ENCODE results near the gene CALD1.

Gene CALD1

DNA sequence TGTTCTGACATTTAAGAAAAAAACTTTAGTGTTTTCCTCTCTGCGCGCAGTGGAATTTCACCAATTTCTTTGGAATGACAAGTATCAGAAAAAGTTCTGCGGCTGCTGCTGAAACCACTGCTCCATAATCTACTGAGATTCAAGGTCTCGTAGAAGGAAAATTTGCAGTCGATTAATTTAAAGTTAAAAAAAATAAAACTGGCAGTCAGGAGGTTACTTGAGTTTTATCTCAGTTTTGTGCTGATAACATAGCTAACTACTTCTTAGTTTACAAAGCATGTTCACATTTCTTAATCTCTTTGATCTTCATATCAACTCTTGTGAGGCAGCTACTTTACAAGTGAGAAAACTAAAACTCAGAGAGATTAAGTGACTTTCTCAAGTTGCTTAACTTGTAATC is 18.2 kb upstream of the CALD1 start:
- DNase-seq (ENCODE audit: low spot score), result no peak

DNA sequence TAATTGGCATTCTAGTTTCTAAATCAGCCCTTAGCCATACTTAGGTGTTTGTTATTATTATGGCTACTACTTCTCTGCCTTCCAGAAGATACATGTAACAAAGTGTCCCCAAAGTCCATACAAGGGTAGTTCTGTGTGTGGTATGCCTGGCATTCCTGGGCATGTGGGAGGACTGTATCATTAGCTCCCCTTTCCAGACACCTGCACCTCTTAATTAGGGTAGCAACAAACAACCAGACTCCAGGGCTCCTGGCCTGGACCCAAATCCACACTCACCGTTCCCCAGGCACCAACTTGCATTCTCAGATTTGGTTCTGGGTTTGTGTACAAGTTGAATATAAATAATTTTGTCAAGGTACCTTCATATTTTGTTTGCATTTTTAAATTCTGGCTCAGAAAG is 15.5 kb upstream of the CALD1 start:
- DNase-seq (ENCODE audit: low spot score), result no peak

DNA sequence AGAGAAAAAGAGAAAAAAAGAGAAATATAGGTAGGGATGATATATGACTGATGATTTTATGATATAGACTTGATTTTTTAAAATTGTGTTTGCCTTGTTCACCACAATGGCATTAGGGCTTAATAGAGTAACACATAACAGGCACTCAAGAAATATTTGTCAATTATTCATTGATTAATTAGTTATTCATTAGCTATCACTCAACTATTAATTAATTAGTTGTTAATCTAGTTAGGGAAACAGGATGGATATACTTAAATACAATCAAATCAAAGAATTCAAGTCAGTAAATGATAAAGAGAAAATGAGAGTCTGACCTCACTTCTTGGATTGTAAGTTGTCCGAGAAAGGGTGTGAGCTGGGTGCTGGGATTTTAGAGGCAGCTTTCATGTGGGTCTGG is 15.1 kb upstream of the CALD1 start:
- no peak for DNase-seq (ENCODE audit: low spot score)

DNA sequence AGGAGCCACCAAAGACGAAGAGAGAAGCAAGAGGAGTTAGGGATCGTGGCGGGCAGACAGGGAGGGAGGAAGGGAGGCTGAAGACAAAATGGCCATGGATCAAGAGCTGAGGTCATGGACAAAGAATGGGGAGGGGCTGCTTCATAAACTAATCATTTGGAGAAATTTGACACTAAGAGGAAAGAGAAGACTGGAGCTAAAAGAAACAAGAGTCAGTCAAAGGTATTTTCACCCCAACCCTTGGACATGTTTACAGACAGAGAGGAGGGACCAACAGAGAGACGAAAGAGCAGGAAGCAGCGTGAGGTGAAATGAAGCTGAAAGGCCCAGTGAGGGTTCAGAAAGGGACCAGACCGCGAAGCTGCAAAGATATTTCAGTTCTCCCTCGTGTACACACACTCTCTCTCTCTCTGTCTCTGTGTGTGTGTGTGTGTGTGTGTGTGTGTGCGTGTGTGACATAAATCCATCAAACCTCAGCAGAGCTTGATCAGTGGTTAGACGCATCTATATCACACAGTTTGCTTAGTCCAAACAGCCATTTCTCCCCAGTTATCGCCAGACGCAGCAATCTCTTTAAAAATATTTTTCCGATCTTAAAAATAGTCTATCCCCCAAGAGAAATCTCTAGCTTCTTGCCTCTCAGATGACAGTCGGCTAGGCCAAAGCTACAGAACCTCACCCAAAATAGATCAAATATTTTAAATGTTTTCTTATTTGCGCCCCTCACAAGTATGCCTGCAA is 12.5 kb upstream of the CALD1 start:
- DNase-seq (ENCODE audit: low spot score), result no peak

DNA sequence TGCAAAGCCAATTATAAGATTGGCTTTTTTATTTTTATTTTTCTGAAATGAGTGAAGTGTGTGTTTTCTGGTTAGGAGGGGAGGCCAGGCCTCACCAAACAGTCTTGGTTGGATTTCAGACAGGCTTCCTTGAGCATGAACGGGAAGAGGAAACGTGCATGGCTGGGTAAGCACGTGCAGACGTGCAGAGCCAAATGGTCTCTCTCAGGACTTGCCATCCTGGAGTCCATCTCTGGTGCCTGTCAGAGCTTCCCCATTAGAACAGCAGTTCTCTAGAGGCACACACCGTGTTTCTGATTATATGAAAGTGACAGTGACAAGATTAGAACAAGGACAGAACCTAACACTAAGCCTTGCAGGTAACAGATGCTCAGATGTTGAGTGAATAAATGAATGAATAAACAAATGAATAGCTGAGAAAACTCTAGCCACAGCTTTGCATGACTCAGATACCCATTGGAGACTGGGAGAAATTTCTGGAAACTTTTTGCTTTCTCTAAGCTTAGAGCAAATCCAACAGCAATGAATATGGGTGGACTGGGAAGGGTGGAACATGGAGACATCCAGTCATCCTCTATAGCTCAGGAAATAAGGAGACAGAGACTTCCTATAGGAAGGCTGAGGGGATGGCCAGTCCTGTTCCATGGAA is 11.8 kb upstream of the CALD1 start:
- DNase-seq (ENCODE audit: low spot score), result no peak

DNA sequence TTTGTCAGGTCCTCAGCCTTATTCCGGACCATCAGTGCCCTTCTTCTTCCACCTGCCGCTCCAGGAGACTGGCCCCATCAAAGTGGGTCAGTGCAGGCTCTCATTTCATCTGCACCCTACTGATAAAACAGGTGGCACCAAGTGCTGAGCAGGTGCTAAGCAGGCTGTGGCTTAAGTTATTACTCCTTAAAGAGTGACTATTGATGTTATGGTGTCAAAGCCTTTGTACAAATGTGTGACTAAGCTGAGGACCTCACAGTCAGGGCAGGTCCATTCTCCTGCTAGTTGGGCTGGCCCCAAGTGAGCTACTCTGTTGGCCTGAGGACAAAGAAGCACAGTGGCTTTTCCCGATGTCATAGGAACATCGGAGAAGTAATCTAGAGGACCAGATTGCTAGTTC is 11.2 kb upstream of the CALD1 start:
- DNase-seq (ENCODE audit: low spot score), result no peak

DNA sequence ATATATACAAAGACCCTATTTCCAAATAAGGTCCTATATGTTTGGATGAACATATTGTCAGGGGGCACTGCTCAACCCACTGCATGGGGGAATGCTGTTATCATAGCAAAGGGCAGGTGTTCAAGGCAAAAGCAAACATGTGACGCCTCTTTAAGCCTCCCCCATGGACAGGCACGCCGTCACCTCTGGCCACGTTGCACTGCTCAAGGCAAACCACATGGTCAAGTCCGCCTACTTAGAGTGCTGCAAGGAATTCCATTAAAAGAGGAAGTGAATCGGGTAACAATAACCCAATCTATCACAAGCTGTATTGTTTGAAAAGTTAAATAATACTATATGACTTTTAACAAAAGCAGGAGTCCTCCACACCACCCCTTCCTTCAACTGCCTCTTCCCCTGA is 8.8 kb upstream of the CALD1 start:
- no peak for DNase-seq (ENCODE audit: low spot score)

DNA sequence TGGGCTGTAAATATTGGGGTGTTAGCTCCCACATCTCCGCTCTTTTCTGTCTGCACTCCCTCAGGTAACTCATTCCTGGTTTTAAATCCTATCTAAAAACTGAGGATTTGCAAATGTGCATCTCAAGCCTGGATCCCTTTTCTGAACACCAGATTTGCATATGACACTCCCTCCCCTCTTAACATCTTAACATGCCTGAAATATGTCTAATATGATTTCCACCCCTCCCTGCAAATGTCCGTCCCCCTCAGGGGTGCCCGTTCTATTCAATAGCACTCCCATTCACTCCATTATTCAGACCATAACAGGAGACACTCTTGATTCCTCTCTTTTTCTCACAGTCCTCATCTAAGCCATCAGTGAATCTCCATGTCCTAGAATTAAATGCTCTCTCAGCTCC is 8.3 kb upstream of the CALD1 start:
- no peak for DNase-seq (ENCODE audit: low spot score)

DNA sequence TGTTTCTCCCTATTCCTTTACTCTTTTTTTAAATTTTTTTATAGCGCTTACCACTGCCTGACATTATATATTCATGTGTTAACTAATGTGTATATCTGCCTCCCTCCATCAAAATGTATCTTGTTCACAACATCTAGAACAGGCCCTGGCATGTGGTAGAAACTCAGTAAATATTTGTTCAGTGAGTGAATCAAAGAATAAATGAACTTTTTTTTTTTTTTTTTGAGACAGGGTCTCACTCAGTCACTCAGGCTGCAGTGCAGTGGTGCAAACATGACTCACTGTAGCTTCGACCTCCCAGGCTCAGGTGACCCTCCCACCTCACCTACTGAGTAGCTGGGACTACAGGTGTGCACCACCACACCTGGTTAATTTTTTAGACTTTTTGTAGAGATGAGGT is 7.5 kb upstream of the CALD1 start:
- no peak for DNase-seq (ENCODE audit: low spot score)

DNA sequence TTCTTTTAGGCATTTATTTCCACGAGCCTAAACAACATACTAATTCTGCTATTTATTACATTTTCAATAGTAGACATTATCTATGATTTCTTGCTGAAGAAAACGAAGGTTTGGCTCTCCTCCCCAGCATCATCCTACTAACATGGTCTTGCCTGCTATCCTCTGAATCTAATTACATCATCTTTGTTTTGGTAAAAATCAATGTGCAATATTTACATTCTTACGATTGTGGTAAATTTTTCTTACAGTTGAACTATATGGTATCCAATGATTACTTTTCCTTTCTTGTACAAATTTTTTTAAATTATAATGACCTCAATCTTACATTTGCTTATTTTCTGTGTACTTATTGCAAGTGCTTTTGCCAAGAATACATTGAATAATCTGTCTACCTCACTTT is 7.0 kb upstream of the CALD1 start:
- no peak for DNase-seq (ENCODE audit: low spot score)

DNA sequence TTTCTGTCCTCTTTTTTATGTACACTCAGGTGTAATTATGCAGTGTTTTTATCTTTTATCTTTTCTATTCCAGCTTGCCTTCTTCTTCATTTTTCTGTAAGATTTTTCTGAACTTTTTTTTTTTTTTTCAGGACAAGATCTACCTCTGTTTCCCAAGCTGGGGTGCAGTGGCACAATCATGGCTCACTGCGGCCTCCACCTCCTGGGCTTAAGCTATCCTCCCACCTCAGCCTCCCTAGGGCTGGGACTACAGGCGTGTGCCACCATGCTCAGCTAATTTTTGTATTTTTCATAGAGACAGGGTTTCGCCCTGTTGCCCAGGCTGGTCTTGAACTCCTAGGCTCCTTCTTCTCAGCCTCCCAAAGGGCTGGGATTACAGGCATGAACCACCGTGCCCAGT is 6.3 kb upstream of the CALD1 start:
- no peak for DNase-seq (ENCODE audit: low spot score)

DNA sequence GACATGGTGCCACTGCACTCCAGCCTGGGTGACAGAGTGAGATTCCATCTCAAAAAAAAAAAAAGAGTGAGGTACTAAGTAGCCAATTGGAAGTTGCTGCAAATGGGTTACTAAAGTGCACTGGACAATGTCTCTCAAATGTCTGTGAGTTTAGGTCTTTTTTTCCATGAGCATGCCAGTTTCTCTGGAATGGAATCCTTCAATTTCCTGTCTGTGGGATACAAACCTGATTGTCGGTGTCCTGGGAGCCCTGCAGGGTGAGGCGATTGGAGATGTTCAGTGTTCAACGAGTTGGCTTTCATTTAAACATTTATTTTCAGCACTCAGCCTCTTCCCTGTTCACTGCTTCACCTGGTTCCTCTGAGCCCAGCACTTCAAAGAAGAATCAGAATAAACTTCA is 5.3 kb upstream of the CALD1 start:
- DNase-seq (ENCODE audit: low spot score), result no peak

DNA sequence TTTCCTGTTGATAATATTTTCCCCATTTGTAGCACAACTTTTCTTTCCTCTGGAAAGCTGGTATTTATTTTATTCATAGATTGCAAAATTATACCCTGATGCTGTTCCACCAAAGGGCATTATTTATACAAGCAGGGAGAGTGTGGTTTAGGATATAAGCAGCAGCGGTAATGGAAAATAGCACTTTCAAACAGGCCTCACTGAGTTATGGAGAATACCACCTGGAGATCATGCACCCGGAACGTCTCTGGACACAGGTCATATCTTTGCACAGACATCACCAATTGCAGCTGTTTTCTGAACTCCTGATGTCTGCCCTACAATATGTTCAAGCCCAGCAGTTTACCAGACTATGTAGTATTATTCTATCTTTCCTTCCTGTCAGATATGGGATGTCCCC is 2.0 kb upstream of the CALD1 start:
- DNase-seq (ENCODE audit: low spot score), result no peak

DNA sequence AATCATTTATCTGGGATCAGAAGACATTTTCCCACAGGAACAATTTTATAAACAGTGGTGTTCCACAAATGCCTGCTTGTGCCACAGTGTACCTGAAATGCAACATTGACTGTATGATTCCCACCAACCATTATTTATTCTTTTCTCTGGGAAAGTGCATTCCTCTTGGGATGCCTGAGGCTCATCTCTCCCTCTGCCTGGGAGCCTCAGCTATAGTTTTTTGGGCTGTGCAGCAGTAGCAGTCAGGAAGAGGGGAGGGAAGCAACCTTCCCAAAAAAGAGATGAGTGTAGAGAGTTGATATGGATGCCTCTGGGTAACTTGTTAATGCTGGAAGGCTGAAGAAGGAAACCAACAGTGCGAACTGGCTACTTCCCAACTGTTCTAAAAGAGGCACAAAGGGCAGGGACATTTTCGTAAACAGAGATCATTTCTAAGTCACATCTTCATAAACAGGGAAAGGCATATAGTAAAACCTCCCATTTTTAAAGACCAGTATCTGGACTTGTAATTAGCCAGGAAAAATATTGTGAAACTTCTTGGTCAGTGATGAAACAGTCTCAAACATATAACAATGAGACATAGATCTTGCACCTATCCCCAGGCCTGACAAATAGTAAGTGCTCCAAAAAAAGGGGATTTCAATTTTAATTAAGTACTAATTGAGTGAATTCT is 1.4 kb upstream of the CALD1 start:
- no peak for DNase-seq (ENCODE audit: low spot score)

DNA sequence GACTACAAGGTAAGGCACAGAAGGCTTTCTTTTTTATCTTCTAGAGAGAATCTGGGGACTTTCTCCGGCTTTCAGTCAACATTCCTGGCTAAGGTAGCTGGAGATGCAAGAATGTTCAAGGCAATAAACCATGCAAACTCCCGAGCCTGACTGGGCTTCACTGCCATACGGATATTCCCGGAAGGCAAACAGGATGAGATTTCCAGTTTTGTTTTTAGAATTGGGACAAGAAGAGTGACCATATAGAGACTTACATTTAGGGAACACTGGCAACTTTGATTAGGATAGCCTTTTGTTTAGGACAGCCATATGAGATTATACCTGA is 269 bp downstream of the CALD1 start:
- no peak for DNase-seq (ENCODE audit: low spot score)

DNA sequence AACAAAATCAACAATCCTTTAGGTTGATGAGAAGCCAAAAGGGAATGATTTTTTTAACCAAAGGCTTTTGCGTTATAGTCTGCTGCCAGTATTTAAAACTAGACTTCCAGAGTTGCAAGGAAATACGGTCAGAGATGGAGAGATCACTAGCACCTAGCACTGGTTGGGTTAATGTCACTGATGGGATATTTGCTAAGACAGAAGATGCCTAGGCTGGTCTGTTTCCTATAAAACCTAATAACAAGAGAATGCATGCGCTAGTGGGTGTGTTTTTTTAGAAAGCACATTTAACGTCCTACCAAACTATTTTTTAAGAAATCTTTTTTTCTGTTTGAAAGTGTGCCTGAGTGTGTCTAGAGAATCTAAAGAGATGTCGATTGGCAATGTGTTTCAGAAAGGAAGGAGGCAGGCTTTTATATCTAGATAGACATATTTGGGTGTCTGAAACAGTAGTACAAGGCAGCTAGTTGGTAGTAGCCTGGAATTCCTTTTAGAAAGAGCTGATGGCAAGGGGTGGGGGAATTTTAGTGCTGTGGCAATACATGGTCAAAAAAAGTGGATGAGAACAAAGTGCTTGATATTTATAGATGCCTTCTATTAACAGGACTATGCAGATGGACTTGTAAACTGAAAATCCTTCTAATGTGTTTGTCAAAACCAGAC is 863 bp downstream of the CALD1 start:
- DNase-seq (ENCODE audit: low spot score), result no peak

DNA sequence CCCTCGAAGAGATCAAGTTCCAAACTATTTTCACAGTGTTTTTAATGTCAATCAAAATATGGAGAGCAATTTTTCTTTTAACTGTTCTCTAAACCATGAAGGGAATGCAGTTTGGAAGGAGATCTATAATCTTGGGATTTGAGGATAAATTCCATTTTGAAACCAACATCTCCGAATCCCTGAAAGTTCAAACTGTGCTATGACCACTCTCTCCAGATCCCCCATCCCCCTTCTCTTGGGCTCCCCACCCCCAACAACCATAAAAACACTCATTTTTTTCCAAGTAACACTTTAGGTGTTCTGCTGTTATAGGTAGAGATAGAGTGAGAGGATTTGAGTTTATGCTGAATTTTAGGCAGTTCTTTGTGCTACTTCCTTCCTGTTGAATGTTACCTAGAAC is 1.7 kb downstream of the CALD1 start:
- no peak for DNase-seq (ENCODE audit: low spot score)

DNA sequence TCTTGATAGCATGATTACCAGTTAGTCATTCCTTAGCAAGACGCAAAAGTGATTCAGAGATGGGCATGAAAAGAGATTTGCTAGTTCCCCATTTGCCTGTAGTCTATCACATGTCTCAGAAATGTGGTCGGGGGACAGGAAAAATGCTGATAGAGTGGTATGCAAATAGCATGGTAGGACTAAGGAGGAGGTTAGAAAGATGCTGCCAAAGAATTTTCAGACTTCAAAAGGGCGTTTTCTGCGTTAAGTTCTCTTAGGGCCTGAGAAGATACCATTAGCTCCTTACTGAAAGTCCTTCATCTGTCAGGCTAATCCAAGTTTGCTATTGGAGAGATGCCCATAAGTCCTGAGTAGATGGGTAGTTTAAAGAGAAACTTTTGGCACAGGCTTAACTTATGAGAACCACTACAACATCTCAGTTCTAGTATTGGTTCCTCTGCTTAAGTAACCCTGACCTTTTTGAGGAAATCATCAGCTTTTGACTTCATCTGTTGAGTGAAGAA is 2.7 kb downstream of the CALD1 start:
- DNase-seq (ENCODE audit: low spot score), result no peak

DNA sequence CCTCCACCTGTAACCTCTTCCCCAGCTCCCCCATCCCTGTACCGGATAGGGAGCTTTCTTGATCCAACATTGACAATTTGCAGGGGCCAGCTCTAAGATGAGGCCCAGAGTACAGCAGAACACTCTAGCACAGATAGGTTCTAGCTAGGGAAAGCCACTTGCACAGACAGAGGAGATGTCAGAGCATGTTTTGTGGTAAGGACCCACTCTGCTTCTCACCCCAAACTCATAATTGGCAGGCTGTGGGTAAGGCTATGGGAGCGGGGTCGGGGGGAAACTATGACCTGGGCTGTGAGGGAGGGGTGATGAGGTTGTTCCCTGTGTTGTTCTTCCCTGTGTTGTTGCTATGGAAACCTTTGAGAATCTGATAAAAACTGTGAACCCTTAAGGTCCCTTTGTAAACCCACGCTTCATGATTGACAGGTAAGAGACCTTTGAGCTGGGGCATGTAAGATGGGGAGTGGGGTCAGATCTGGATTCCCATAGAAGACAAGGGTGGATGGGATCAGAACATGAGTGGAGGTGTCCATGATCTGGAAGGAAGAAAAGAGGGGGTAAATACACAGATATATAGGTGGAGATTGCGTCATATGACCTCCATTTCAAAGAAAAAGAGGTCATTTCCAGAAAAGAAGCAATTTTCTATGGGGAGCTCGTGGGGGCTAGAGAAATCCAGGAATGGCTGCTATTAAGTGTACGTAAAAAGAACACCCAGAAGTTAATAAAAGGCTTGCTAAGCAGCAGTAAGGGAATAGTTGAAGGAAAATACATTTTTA is 4.0 kb downstream of the CALD1 start:
- DNase-seq (ENCODE audit: low spot score), result no peak

DNA sequence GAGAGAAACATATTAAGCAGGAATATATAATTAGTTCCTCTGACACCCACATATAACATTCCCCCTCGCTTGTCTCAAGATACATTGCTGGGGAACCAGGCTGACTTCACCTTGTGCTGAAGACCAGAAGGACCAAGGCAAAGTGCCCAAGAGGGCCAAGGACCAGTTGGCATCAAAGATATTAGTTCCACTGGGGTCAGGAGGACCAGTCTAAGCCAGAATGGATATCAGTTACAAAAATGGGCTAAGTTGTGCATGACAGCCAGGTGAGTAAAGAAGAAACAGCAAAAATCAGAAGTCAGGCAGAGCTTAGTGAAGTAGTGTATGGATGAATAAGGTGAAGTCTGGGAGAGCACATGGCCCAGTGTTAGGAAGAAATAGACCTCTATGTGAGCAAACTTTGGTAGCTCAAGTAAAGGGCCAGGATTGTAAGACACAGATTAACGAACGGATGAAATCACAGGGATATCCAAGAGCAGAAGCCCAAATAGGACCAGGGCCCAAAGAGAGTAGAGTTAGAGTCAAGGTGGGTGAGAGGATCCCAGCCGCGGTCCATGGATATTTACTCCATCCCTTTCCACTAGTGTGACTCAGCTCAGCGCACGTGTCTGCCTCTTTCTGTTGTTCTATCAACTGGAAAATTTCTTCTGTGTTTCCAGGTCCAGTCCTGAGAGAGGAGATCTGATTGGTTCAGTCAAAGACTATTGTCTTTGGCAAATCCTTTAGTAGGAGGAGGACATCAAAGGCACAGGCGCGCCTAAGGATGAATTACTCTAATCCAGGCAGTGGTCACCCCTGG is 5.0 kb downstream of the CALD1 start:
- no peak for DNase-seq (ENCODE audit: low spot score)

DNA sequence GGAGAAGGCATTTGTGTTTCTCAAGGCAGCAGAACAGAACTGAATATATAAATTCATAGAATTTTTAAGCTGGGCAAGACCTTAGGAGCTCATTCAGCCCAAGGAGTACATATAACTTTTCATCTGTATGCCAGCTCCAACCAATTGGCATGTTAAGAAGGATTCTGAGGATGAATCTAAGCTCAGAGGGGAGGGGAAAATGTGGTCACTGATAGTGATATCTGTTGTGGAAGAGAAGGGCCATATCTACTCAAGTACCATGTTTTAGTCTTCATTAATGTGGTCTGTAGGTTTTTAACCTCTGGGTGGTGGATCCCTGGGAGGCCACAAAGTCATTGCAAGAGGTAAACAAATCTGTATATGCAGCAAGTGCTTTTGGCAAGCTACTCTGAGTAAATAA is 6.4 kb downstream of the CALD1 start:
- no peak for DNase-seq (ENCODE audit: low spot score)

All from hepatic stellate cell (primary cell).